Measurements from ENCODE around the gene TBX2. TPM values are rescaled to one million over a fixed set of nuclear protein-coding genes. Genes with fewer than 3 reads are reported as not detected.

Gene TBX2
- total and polyA plus RNA-seq, 2 of the 4 experiments (the other 2 are of a cell fraction): 20.1 to 64.1 TPM

DNA sequence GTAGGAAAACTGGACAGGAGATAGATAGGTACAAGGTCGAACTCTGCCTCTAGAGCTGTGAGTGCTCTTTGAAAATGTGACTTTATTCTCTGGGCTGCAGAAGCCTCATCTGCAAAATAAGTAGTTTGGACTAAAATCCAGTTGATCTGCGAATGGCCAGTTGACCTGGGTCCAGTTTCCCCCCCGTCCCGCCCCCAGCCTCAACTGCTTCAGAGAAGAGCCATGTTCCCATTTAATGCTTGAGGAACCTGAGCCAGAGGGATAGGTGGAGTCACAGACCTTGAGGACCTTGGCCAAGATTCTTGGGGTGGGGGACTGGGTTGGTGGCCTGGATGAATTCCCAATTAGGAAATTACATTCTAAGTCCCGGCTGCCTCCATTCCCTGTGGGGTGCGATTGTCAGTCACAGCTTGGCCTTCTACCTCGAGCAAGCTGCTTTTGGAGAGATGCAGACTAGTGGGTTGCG is 14.1 kb downstream of the TBX2 start:
- in situ Hi-C loops (cut with MboI; ENCODE audit: low sequenced_read_pairs): no loop called here
- Histone ChIP-seq H3K18ac (ENCODE audit: low read depth, low read length) (no peak overlapping the region), H4K8ac (ENCODE audit: low read depth in 2 of 2, low read length in 2 of 2) (peak overlapping the region in 1 of 2 experiments; percentile 88; a peak in 1 of 4 replicates), H3K9me3 (ENCODE audit: control insufficient read depth, insufficient read depth, low read length) (no peaks in the 10 kb centered on the region), H2AFZ (replicated peaks; ENCODE audit: low read length, poor library complexity) (no peak overlapping the region), H3K56ac (ENCODE audit: extremely low read depth, insufficient read depth, low read length) (0 out of 2 replicates have a peak overlapping the region, but pooled peaks have one; percentile 35), H3K27me3 (ENCODE audit: control insufficient read depth, insufficient read depth, low read length) (no peaks in the 10 kb centered on the region), H3K27ac (ENCODE audit: insufficient read depth, low read length) (no peak overlapping the region), H3K9ac (ENCODE audit: low read depth, low read length) (peak overlapping the region; percentile 81; the same call in 1 of the 2 replicates), H3K79me1 (ENCODE audit: low read depth in 1 of 2, low read length in 2 of 2) (peaks cover 9 to 46% of the 10 kb centered on the region in 2 experiments; a peak in 3 of 4 replicates), H3K14ac (replicated peaks; ENCODE audit: low read depth, low read length) (peak overlapping the region; percentile 86), H3K4me1 (ENCODE audit: control insufficient read depth, insufficient read depth, low read length) (peaks cover 28% of the 10 kb centered on the region), H2BK120ac (ENCODE audit: low read depth, low read length) (0 out of 2 replicates have a peak overlapping the region, but pooled peaks have one; percentile 47), H3K4ac (ENCODE audit: low read depth, low read length) (no peak overlapping the region), H3K23ac (ENCODE audit: low read depth, low read length) (peak overlapping the region; percentile 70; the same call in 1 of the 2 replicates), H3K36me3 (ENCODE audit: control insufficient read depth, insufficient read depth, low read length) (peaks cover 4% of the 10 kb centered on the region), H2BK20ac (ENCODE audit: low read depth, low read length) (peak overlapping the region; percentile 24; the same call in 1 of the 2 replicates), H2AK5ac (ENCODE audit: low read depth, low read length) (peak overlapping the region; percentile 63; the same call in 1 of the 2 replicates), H2AK9ac (replicated peaks; ENCODE audit: low read depth, low read length, poor library complexity) (no peak overlapping the region), H4K20me1 (ENCODE audit: insufficient read depth, low read length) (peaks cover 10% of the 10 kb centered on the region; the same call in 1 of the 2 replicates), H3K9me1 (ENCODE audit: insufficient read depth, low read length) (no peaks in the 10 kb centered on the region; the same call in 1 of the 2 replicates), H3K4me3 (ENCODE audit: insufficient read depth, low read depth, low read length) (no peak overlapping the region), H2BK5ac (ENCODE audit: low read depth, low read length, poor library complexity, severe bottlenecking) (no peak overlapping the region), H2BK15ac (ENCODE audit: low read depth, low read length) (no peak overlapping the region), H4K91ac (ENCODE audit: insufficient read depth, low read depth, low read length) (no peak overlapping the region; the same call in 1 of the 2 replicates), H3K4me2 (ENCODE audit: low read depth, low read length) (peak overlapping the region; percentile 80), H4K5ac (ENCODE audit: low read depth, low read length) (no peak overlapping the region)
- ATAC-seq (ENCODE audit: low read depth) (no peak), DNase-seq (no peak)
- 42% methylated on average over 2 of the region's 8 CpGs; no CpG with 5 or more reads in 1 of the 2 experiments for WGBS, 2 experiments (ENCODE audit: extremely low coverage in 2 of 2, insufficient read length in 1 of 2)
- ChIA-PET POLR2A (ENCODE audit: unreplicated experiment) (interaction anchor here (0.5 kb wide), 1 partner anchor 162 kb away, joined by 3 read pairs; no protein-coding TSS in a partner anchor), CTCF (interaction anchor here (0.7 to 1.7 kb wide), 3 partner anchors 137 to 161 kb away, joined by 3 to 8 read pairs (median 4); no protein-coding TSS in a partner anchor)
- dilution Hi-C loops (cut with HindIII; ENCODE audit: low sequenced_read_pairs, unreplicated experiment): no loop called here
- no TSS peak for BruUV-seq (replicated peaks)
- TF ChIP-seq RCOR1 (IDR thresholded peaks at IDR 0.05; ENCODE audit: insufficient replicate concordance, low read length): no peak
- TF ChIP-seq, protein P1, sequence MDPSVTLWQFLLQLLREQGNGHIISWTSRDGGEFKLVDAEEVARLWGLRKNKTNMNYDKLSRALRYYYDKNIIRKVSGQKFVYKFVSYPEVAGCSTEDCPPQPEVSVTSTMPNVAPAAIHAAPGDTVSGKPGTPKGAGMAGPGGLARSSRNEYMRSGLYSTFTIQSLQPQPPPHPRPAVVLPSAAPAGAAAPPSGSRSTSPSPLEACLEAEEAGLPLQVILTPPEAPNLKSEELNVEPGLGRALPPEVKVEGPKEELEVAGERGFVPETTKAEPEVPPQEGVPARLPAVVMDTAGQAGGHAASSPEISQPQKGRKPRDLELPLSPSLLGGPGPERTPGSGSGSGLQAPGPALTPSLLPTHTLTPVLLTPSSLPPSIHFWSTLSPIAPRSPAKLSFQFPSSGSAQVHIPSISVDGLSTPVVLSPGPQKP (IDR thresholded peaks at IDR 0.05; ENCODE audit: borderline replicate concordance, low read depth, low read length): no peak
- TF ChIP-seq NFE2L2 (IDR thresholded peaks at IDR 0.05; ENCODE audit: low read depth, low read length): no peak
- TF ChIP-seq RFX5 (IDR thresholded peaks at IDR 0.05; ENCODE audit: low read depth, low read length): no peak
- no peak for TF ChIP-seq BHLHE40 (IDR thresholded peaks at IDR 0.05; ENCODE audit: low read depth, low read length)
- TF ChIP-seq, protein P2, sequence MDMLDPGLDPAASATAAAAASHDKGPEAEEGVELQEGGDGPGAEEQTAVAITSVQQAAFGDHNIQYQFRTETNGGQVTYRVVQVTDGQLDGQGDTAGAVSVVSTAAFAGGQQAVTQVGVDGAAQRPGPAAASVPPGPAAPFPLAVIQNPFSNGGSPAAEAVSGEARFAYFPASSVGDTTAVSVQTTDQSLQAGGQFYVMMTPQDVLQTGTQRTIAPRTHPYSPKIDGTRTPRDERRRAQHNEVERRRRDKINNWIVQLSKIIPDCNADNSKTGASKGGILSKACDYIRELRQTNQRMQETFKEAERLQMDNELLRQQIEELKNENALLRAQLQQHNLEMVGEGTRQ (IDR thresholded peaks at IDR 0.05; ENCODE audit: low read depth, low read length): no peak
- TF ChIP-seq RAD21 (IDR thresholded peaks at IDR 0.05; ENCODE audit: low read length): no peak
- intact Hi-C loops (cut with micrococcal nuclease): loop anchor here (5.0 kb wide), 1 partner anchor 654 kb away; the partner anchor contains the start of gene MED13
